ENCODE results near the gene MAPKAPK2.
"Not testable (repeated sequence)": the region's sequence is repeated elsewhere in the genome, so short reads cannot be mapped to it uniquely, and the experiment has no call there.

GRCh38 chr1:206762741-206763364 lies 78.1 kb downstream of the MAPKAPK2 start:
- not testable (repeated sequence) for TF ChIP-seq POLR2A (IDR thresholded peaks at IDR 0.05; ENCODE audit: low read length); GATA1 (IDR thresholded peaks at IDR 0.05; ENCODE audit: low read depth, low read length)
